GM12873 (cell line): ENCODE data around the gene G2E3.

Experiments
- TF ChIP-seq, protein P1 (sequence below): IDR thresholded peaks from 2 replicates; pipeline ENCODE4 v1.5.1; 2012; ENCODE audit warnings: low read depth, mild to moderate bottlenecking, moderate library complexity, low read length, control low read depth; ENCODE audit not compliant: insufficient read depth; ENCODE audit errors: missing control alignments

Gene G2E3

DNA sequence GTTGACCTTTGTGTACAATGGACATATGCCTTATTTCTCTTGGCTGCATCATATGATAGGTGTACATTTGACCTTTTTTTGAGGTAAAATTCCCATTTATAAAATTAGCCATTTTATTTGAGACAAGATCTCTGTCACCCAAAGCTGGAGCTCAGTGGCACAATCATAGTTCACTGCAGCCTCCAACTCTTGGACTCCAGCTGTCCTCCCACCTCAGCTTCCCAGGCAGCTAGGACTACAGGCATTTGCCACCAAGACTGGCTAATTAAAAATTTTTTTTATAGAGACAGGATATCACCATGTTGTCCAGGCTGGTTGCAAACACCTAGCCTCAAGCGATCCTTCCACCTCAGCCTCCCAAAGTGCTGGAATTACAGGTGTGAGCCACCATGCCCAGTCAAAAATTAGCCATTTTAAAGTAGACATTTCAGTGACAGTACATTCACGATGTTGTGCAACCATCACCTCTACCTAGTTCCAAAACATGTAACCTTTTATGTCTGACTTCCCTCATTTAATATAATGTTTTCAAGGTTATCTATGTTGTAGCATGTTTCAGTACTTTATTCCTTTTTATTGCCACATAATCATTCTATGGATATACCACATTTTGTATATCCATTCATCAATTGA is 5.4 kb downstream of the G2E3 start:
- TF ChIP-seq, protein P1, sequence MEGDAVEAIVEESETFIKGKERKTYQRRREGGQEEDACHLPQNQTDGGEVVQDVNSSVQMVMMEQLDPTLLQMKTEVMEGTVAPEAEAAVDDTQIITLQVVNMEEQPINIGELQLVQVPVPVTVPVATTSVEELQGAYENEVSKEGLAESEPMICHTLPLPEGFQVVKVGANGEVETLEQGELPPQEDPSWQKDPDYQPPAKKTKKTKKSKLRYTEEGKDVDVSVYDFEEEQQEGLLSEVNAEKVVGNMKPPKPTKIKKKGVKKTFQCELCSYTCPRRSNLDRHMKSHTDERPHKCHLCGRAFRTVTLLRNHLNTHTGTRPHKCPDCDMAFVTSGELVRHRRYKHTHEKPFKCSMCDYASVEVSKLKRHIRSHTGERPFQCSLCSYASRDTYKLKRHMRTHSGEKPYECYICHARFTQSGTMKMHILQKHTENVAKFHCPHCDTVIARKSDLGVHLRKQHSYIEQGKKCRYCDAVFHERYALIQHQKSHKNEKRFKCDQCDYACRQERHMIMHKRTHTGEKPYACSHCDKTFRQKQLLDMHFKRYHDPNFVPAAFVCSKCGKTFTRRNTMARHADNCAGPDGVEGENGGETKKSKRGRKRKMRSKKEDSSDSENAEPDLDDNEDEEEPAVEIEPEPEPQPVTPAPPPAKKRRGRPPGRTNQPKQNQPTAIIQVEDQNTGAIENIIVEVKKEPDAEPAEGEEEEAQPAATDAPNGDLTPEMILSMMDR = no peak

DNA sequence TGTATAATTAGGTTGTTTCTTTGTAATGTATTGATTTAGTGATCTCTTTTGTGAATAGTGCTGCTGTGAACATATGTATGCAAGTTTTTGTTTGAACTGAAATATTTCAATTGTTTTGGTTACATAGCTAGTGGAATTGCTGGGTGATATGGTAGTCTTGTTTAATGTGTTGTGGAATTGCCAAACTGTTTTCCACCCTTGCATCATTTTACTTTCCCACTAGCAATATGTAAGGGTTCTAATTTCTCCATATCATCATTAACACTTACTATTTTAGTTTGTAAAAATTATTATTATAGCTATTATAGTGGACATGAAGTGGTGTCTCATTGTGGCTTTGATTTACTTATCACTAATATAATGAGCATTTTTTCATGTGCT is 5.9 kb downstream of the G2E3 start:
- TF ChIP-seq, protein P1 = no peak

DNA sequence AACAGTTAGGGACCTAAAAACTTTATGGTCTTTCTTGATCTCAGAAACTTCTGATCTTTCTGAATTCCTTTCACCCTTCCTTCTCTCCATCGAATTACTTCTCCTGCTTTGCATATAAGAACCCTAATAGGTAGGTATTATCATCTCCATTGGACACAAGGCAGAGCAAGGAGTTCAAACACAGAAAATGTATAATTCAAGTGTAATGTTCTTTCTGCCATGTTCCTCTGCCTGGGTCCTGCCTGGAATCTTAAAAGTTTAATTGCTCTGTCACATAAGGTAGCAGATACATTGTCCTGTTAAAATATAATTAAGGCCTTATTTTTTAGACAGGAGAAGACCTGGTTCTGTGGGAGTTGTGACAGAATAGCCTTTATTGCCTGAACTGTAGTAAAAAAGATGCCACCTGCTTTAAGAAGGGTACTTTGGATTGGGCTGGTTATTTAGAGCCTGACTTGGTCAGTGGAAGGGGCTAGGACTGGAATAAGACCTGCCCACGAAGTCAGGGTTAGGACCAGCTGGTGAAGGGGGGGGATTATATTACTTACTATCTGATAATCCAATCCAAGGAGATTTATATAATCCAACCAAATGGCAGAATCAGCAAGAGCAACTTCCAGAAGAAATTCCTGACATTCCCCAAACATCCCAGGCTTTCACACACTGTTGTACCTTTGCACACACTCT is 10.4 kb downstream of the G2E3 start:
- TF ChIP-seq, protein P1 = no peak

DNA sequence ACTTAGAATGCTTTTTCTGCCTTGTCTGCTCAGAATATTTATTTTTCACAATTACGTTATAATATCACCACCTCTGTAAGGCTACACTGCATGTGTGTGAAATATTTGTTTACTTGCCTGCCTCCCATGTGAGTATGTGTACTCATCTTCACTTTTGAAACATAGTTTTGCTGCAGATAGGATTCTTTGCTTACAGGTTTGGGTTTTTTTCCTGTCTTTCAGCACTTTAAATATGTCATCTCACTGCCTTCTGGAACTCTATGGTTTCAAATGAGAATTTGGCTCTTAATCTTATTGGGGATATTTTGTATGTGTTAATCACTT is 10.9 kb downstream of the G2E3 start:
- TF ChIP-seq, protein P1 = no peak

DNA sequence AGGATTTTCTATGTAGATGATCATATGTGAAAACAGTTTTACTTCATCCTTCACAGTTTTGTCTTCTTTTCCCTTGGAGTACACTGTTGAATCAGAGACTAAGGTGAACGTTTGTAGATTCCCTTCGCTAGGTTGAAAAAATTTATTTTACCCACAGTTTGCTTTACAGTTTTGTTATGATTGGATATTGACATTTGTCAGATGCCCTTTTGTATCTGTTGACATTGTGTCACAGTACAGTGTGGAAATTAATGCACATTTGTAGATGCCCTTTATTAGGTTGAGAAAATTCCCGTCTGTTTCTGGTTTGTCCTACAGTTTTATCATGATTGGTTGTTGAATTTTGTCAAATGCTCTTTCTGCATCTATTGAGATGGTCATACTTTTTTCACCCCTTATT is 13.3 kb downstream of the G2E3 start:
- TF ChIP-seq, protein P1 = no peak

DNA sequence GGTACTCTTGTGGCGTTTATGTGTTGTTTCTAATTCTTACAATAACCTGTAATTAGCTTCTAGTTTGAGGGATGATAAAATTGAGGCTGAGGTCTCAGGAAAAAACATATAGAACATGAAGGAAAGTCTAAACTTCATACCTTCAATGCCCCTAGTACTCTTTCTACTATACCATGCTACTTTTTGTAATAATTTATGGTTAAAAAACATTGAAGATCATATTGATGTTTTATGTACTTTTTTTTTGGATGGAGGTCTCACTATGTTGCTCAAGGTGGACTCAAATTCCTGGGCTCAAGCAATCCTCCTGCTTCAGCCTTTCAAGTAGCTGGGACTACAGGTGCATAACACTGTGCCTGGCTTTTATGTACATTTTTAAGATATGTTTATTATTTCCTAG is 13.8 kb downstream of the G2E3 start:
- TF ChIP-seq, protein P1 = no peak

DNA sequence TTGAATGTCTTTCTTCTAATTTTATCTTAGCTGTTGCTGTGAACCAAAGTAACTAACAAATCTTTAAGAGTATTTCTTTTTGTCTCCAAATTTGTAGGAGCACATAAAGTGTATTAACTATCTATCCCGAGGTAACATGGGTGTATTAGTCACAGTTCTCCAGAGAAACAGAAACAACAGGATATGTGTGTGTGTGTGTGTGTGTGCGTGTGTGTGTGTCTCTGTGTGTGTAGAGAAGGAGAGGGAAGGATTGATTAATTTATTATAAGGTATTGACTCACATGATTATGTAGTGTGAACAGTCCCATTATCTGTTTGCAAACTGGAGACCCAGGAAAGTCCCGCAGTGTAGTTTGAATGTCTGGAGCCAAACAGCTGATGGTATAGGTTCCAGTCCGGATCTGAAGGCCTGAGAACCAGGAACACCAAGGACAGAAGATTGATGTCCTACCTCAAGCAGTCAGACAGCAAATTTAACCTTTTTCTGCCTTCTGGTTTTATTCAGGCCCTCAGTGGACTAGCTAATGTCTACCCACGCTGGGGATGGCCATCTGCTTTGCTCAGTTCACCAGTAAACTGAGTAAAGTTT is 14.4 kb downstream of the G2E3 start:
- TF ChIP-seq, protein P1 = no peak
